ENCODE results near the gene C2CD4D.

C2CD4D gene

GRCh38 chr1:151831605-151832004, 8.0 kb downstream of the C2CD4D start, which contains the start of gene RORC:
TSS of gene RORC (minus strand) at chr1:151831802. CDS start at chr1:151831764, 38 bp downstream.
- H3K27ac ChIP-seq (ENCODE audit: low read depth, low read length) = no peak within 1 kb of the TSS
- H3F3A ChIP-seq (ENCODE audit: insufficient read depth) = no peaks in the 10 kb centered on the region
- H3K9me2 ChIP-seq (replicated peaks; ENCODE audit: insufficient read depth, low read length) = no peaks in the 10 kb centered on the region
- no peak within 1 kb of the TSS for H3K9ac ChIP-seq (ENCODE audit: low read length)
- H3K9me3 ChIP-seq (ENCODE audit: insufficient read depth, low read length) = no peaks in the 10 kb centered on the region
- no peak within 1 kb of the TSS for H3K4me3 ChIP-seq (ENCODE audit: insufficient read depth, low read length, poor library complexity, severe bottlenecking)
- TF ChIP-seq, protein P1, sequence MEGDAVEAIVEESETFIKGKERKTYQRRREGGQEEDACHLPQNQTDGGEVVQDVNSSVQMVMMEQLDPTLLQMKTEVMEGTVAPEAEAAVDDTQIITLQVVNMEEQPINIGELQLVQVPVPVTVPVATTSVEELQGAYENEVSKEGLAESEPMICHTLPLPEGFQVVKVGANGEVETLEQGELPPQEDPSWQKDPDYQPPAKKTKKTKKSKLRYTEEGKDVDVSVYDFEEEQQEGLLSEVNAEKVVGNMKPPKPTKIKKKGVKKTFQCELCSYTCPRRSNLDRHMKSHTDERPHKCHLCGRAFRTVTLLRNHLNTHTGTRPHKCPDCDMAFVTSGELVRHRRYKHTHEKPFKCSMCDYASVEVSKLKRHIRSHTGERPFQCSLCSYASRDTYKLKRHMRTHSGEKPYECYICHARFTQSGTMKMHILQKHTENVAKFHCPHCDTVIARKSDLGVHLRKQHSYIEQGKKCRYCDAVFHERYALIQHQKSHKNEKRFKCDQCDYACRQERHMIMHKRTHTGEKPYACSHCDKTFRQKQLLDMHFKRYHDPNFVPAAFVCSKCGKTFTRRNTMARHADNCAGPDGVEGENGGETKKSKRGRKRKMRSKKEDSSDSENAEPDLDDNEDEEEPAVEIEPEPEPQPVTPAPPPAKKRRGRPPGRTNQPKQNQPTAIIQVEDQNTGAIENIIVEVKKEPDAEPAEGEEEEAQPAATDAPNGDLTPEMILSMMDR (IDR thresholded peaks at IDR 0.05; ENCODE audit: insufficient read depth, low read length, poor library complexity, severe bottlenecking) = no peak
- no peak for TF ChIP-seq EZH2phosphoT487 (conservative IDR thresholded peaks at IDR 0.05; ENCODE audit: low read length)
- no peak within 1 kb of the TSS for H3K4me2 ChIP-seq (ENCODE audit: low read depth, low read length, poor library complexity, severe bottlenecking)
- no peaks in the 10 kb centered on the region for H3K36me3 ChIP-seq (ENCODE audit: low read length)
- H3K79me2 ChIP-seq (ENCODE audit: insufficient read depth, low read length) = no peaks in the 10 kb centered on the region
- H3K27me3 ChIP-seq (ENCODE audit: low read length) = no peaks in the 10 kb centered on the region
- H4K20me1 ChIP-seq (ENCODE audit: low read depth, low read length) = no peaks in the 10 kb centered on the region
- H2AFZ ChIP-seq (ENCODE audit: low read depth, low read length, severe bottlenecking) = no peak within 1 kb of the TSS

DNA sequence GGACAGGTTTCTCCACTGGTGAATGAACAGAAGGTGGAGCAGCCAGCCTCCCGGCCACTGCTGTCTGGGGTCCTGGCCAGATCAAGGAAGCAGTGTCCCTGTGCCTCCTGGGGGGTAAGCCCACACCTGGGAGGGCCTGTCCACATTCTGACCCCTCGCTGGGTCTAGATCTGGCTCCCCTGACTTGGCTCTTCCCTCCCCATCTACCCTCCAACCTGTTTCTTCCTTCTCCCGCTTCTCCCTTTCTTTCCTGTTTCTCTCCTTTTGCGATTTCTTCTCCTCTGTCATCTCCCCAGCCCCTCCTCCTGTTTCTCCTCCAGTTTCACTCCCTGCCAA, 8.4 kb downstream of the C2CD4D start:
- Histone ChIP-seq H3K9me3 (ENCODE audit: insufficient read depth, low read length) (no peaks in the 10 kb centered on the region), H3K36me3 (ENCODE audit: low read length) (no peaks in the 10 kb centered on the region), H3K4me3 (ENCODE audit: insufficient read depth, low read length, poor library complexity, severe bottlenecking) (no peak overlapping the region), H3F3A (ENCODE audit: insufficient read depth) (no peaks in the 10 kb centered on the region), H3K27me3 (ENCODE audit: low read length) (no peaks in the 10 kb centered on the region), H3K79me2 (ENCODE audit: insufficient read depth, low read length) (no peaks in the 10 kb centered on the region), H3K9me2 (replicated peaks; ENCODE audit: insufficient read depth, low read length) (no peaks in the 10 kb centered on the region), H3K4me2 (ENCODE audit: low read depth, low read length, poor library complexity, severe bottlenecking) (no peak overlapping the region), H2AFZ (ENCODE audit: low read depth, low read length, severe bottlenecking) (no peak overlapping the region), H3K27ac (ENCODE audit: low read depth, low read length) (no peak overlapping the region), H3K9ac (ENCODE audit: low read length) (no peak overlapping the region), H4K20me1 (ENCODE audit: low read depth, low read length) (no peaks in the 10 kb centered on the region)
- TF ChIP-seq EZH2phosphoT487 (conservative IDR thresholded peaks at IDR 0.05; ENCODE audit: low read length) = no peak
- TF ChIP-seq, protein P1 (IDR thresholded peaks at IDR 0.05; ENCODE audit: insufficient read depth, low read length, poor library complexity, severe bottlenecking) = no peak

DNA sequence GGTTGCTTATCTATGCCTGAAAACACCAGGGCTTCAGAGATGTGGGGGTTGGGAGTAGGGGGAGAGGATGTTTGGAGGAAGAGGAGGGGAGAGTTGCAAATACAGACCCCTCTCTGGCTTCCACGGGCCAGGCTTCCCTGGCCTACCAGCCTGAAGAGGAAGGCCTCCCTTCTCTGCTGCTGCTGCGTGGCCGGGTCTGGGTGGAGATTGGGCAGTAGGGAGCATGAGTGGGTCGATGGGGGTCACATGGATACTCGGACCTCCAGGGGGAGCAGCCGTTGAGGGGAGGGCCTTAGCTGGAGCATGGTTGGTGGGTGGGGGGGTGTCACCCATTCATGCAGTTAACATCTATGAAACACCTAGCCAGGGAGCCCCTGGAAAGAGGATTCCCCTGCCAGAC, 9.6 kb downstream of the C2CD4D start:
- no peaks in the 10 kb centered on the region for H3K9me2 ChIP-seq (replicated peaks; ENCODE audit: insufficient read depth, low read length)
- no peak overlapping the region for H3K9ac ChIP-seq (ENCODE audit: low read length)
- no peak overlapping the region for H3K4me2 ChIP-seq (ENCODE audit: low read depth, low read length, poor library complexity, severe bottlenecking)
- H2AFZ ChIP-seq (ENCODE audit: low read depth, low read length, severe bottlenecking) = no peak overlapping the region
- no peak overlapping the region for H3K27ac ChIP-seq (ENCODE audit: low read depth, low read length)
- no peaks in the 10 kb centered on the region for H3F3A ChIP-seq (ENCODE audit: insufficient read depth)
- no peaks in the 10 kb centered on the region for H3K79me2 ChIP-seq (ENCODE audit: insufficient read depth, low read length)
- H3K4me3 ChIP-seq (ENCODE audit: insufficient read depth, low read length, poor library complexity, severe bottlenecking) = no peak overlapping the region
- TF ChIP-seq, protein P1 (IDR thresholded peaks at IDR 0.05; ENCODE audit: insufficient read depth, low read length, poor library complexity, severe bottlenecking) = no peak
- TF ChIP-seq EZH2phosphoT487 (conservative IDR thresholded peaks at IDR 0.05; ENCODE audit: low read length) = no peak
- H3K36me3 ChIP-seq (ENCODE audit: low read length) = no peaks in the 10 kb centered on the region
- no peaks in the 10 kb centered on the region for H3K9me3 ChIP-seq (ENCODE audit: insufficient read depth, low read length)
- H3K27me3 ChIP-seq (ENCODE audit: low read length) = no peaks in the 10 kb centered on the region
- no peaks in the 10 kb centered on the region for H4K20me1 ChIP-seq (ENCODE audit: low read depth, low read length)

All from SU-DHL-6 (cell line).